HFF-Myc (cell line): ENCODE measurements around the gene SAMD13.

Experiments used
- DNase-seq: peaks from one replicate; pipeline ENCODE4 v3.0.0-alpha.2; 2011; ENCODE audit warnings: low read depth; ENCODE audit errors: extremely low read depth
- H3K4me3 ChIP-seq: replicated peaks from 2 replicates; pipeline ENCODE4 v1.5.1; 2011; ENCODE audit warnings: low read depth, mild to moderate bottlenecking, control low read depth, low read length
- CTCF ChIP-seq: IDR thresholded peaks from 2 replicates; pipeline ENCODE4 v1.5.1; 2012; ENCODE audit warnings: mild to moderate bottlenecking, low read depth, low read length, control low read depth; ENCODE audit errors: missing control alignments

Gene SAMD13

GRCh38 chr1:84382127-84382526, 80.6 kb downstream of the SAMD13 start:
- no peak for DNase-seq

GRCh38 chr1:84385347-84385746, 83.8 kb downstream of the SAMD13 start:
- DNase-seq, result no peak
- H3K4me3 ChIP-seq, result no peak overlapping the region
- TF ChIP-seq CTCF, result no peak

More at GRCh38 chr1:84382127-84382526, 80.6 kb downstream of the SAMD13 start:
- no peak for TF ChIP-seq CTCF
- no peak overlapping the region for H3K4me3 ChIP-seq

GRCh38 chr1:84386716-84387479, 85.4 kb downstream of the SAMD13 start:
- no peak for TF ChIP-seq CTCF
- no peak overlapping the region for H3K4me3 ChIP-seq
- no peak for DNase-seq

GRCh38 chr1:84387480-84388163, 86.1 kb downstream of the SAMD13 start:
- no peak overlapping the region for H3K4me3 ChIP-seq
- peak; percentile 22 for TF ChIP-seq CTCF
- no peak for DNase-seq

GRCh38 chr1:84390226-84390625, 88.7 kb downstream of the SAMD13 start:
- no peak for DNase-seq
- no peak overlapping the region for H3K4me3 ChIP-seq
- no peak for TF ChIP-seq CTCF

GRCh38 chr1:84398175-84399155, 97.0 kb downstream of the SAMD13 start, which contains the start of gene DNASE2B:
Gene DNASE2B, plus strand, starts transcription at chr1:84398484. Its CDS starts 81 bp downstream, at chr1:84398565.
- DNase-seq, result no peak
- no peak for TF ChIP-seq CTCF

More at GRCh38 chr1:84398175-84399155, 97.0 kb downstream of the SAMD13 start, which contains the start of gene DNASE2B:
- H3K4me3 ChIP-seq, result no peak within 1 kb of the TSS
